GOT3 (cell line): Measurements from ENCODE around the gene GPA33.
"Not testable (repeated sequence)": the region's sequence is repeated elsewhere in the genome, so short reads cannot be mapped to it uniquely, and the experiment has no call there.

ENCODE experiments used
- DNase-seq: peaks from one replicate; lab custom pipeline; 2025; ENCODE audit warnings: mixed read lengths; lab: John Stamatoyannopoulos, UW

The GPA33 gene

DNA sequence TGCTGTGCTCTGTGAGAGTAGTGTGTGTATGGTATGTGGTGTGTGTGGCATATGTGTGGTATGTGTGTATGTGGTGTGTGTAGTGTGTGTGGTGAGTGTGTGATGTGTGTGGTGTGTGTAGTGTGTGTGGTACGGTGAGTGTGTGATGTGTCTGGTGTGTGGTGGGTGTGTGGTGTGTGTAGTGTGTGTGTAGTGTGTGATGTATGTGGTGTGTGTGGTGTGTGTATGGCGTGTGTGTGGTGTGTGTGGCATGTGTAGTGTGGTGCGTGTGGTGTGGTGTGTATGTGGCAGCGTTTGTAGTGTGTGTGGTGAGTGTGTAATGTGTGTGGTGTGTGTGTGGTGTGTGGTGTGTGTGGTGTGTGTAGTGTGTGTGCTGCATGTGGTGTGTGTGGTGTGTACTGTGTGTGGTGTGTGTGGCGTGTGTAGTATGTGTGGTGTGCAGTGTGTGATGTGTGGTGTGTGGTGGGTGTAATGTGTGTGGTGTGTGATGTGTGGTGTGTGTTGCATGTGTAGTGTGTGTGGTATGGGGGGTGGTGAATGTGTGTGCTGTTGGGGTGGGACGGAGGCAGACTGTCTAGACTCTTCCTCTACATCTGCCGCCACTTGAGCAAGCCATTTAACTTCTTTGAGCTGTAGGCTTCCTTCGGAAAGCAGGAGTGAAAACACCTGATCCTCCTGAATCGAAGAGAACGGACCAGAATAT lies 33.5 kb downstream of the GPA33 start:
- DNase-seq: no peak

DNA sequence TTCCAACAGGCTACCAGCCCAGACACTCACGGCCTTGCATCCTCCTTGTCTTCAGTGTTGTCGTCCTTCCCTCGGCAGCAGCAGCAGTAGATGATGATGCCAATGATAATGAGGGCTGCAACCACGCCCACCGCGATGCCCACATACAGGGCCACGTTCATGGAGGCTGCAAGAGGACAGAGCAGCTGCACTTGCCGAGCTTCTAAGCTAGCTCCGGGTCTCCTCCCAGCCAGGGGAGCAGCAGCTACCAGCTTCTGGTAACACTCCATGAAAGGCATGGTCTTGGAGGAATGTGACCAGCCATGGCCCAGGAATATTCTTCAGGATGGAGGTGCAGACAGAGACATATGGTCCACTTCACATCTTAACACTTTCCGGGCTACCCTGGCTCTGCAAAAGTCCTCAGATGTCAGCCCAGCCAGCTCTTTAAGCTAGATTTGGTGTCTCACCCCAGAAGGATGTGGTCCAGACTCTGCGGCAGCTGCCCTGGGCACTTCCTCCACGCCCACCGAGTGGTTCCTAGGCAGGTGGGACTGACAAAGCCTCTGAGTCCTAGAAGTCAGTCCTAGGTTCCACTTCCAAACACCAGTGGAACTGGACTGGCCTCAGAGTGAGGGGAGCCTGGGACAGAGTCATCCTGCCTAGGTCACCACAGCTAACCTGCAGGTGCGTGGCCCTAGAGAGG lies 35.1 kb downstream of the GPA33 start:
- no peak for DNase-seq

DNA sequence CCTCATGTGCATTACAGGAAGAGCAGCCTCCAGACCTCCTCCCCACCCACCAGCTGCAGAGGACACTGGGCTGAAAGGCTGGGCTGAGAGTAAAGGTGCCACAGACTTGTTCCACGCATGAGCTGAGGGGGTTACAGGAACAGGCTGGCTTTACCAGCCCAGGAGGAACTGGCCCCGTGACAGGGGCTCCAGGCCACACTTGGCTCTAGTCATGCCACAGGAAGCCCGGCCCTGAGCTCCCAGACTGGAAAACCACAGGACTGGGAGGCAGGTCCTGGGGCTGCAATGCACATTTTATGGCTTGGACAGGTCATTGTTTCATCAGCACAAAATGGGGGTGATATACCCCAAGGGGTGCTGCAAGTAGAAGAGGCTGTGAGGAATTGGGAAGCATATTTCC lies 35.6 kb downstream of the GPA33 start:
- no peak for DNase-seq

- DNase-seq: no peak
These were observed 37.8 kb downstream of the GPA33 start for GRCh38 chr1:167052389-167052788.

- DNase-seq: no peak
These were observed 38.3 kb downstream of the GPA33 start for GRCh38 chr1:167051907-167052306.

DNA sequence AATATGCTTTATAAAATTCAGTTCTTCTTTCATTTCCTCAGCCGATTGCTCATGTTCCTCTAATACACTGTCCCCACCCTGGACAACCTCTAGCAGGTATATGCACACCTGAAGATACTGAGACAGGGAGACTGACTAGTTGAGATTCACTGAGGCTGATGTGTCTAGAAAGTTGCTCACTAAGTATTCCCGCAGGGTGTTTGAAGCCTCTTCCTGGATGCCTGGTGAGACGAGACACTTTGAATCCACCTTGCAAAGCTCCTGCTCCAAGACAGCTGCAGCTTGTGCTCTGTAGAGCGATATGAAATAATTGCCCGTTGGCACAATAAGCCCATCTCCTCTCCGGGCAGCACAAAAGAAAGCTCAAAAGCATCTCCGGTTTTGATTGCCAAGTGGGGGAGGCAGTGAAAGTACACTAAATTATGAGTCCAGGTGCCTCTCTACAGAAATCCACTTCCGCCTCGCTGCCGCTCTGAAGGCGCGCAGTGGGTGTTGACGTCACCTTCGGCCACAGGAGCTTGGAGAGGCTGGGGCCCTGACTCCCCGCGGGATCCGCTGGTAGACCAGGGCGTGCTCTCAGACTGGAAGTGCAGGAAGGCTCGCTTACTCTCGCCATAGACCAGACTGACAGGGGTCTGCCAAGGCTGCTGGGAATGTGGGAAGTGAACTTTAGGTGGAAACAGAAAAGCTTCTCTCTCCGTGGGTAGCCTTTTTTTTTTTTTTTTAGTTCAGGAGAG lies 46.3 kb downstream of the GPA33 start:
- no peak for DNase-seq

DNA sequence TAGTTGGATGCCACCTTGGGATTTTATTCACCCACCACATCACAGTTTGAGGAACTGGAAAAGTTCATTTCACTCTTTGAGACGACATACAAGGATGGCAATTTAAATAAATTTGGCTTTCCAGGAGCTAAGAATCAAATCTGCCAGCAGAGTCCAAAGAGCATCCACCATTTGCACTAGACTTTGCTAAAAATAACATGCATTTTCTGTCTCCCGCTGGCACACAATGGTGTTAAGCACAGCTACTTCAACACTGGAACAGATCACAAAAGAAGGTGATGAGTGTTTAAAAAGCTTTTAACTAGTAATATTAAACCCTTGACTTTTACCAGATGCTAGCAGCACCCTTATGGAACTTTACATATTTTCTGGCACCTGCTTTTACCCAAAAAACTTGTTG lies 56.5 kb downstream of the GPA33 start:
- no peak for DNase-seq

GRCh38 chr1:167029553-167029952 lies 60.6 kb downstream of the GPA33 start:
- DNase-seq: not testable (repeated sequence)

DNA sequence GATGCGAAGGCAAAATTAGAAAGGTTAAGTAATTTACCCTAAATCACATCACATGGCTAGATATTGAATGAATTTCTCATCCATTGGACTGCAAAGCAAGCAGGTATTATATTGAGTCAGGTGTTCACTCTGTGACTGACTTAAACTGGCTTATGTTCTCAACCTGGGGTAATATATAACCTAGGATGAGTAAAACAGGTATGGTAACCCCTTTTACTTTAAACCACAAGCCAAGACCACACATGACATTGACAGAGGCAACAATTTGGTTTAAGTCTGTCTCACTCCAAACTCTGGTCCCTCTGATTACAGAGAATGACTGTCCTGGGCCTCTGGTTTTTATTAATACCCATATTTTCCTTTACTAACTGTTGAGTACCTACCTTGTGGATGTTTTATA lies 67.8 kb downstream of the GPA33 start:
- DNase-seq: no peak

- DNase-seq: no peak
These were observed 74.0 kb downstream of the GPA33 start for GRCh38 chr1:167016100-167016750.

DNA sequence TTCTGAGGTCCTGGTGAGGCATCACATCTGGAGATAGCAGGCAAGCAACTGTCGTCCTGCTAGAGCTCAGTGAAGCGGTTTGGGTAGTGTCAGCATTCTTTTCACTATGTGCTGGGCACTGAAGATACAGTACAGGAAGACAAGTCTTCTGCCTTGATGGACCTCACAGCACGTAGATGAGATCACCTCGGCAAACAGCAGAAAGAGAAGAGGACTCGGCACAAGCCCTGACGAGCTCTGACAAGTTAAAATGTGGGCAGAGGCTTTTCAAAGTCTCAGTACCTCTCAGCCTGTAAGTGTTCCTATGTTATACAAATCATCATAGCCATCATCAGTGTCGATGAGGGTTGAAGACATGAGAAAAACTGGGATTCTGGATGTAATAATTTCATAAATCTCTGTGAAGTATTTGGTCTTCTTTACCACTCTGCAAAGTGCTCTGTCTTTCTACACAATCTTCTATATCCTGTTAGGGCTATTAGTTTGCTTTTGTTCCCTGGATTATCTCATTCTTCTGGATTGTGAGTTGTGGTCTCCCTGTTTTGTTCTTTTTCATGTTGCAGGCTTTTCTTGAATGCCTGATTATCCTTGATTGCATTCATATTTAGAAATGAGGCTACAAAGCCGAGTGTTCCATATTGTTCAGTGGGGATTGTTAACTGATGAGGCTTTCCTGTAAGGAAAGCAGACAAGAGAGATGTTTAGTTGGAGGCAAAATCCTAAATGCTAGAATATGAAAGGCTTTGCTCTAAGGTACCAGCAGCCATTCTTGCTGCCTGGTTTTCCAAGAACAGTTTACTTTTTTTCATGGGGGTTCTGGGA lies 76.9 kb downstream of the GPA33 start:
- no peak for DNase-seq

DNA sequence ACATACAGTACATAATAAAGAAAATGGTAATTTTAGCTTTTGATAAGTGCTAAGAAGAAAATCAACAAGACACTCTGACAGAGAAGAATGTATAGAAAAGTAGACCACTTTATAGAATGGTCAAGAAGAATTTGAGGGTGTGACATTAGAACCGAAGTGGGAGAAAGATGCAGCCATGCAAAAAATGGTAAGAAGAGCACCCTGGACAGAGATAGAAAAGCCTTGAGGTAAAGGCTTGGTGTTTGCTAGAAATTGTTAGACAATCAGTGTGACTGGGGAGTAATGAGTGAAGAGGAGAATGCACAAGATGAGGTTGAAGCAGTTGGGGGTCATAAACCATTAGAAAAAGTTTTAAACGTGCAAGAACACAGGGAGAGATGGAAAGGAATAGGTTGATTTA lies 77.6 kb downstream of the GPA33 start:
- no peak for DNase-seq

GRCh38 chr1:167011560-167012191 lies 78.5 kb downstream of the GPA33 start:
- no peak for DNase-seq

DNA sequence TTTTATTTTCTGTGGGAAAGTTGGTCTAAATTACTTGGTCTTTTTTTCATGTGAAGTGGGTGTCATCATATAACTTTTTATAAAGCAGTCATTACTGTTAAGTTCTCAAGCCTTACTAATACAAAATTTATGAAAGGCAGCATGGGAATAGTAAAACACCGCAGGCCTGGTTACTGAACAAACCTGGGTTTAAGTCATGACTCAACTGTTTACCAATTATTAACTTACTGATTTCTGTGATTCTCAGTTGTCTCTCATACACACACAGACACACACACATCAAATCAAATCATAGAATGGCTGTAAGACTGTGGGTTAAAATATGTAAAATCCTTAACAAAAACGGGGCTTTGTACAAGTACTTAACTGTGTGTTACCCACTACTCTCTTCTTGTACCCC lies 86.5 kb downstream of the GPA33 start:
- DNase-seq: no peak
